ENCODE measurements around the gene EML6.

- no peak for TF ChIP-seq ZNF462 (CRISPR knock-in tag; IDR thresholded peaks at IDR 0.05)
- no peak for TF ChIP-seq ZNF331 (CRISPR knock-in tag; IDR thresholded peaks at IDR 0.05; ENCODE audit: low read depth)
- no peak for TF ChIP-seq CTCF (conservative IDR thresholded peaks at IDR 0.05; ENCODE audit: low read depth in 2 of 2)
- no peak for TF ChIP-seq EZH2phosphoT487 (IDR thresholded peaks at IDR 0.05; ENCODE audit: unreplicated experiment)
- no peak for TF ChIP-seq EZH2 (IDR thresholded peaks at IDR 0.05; ENCODE audit: low read depth, unreplicated experiment)
- no peak for TF ChIP-seq CREB1 (CRISPR knock-in tag; IDR thresholded peaks at IDR 0.05; ENCODE audit: low read depth)
- TF ChIP-seq POLR2AphosphoS5 (IDR thresholded peaks at IDR 0.05; ENCODE audit: low read depth): no peak
- TF ChIP-seq JUNB (IDR thresholded peaks at IDR 0.05; ENCODE audit: unreplicated experiment): no peak
These were observed 174.2 kb downstream of the EML6 start for GRCh38 chr2:54897420-54898310.

All from GM23338 (cell line).